NCI-H2107 treated with DMSO at 0.1 percent for 48 hours (cell line): ENCODE results near the gene NPIPA7.
"Not testable (repeated sequence)": the region's sequence is repeated elsewhere in the genome, so short reads cannot be mapped to it uniquely, and the experiment has no call there.

Experiments
- DNase-seq: peaks from one replicate; lab custom pipeline; 2025; ENCODE audit not compliant: unreplicated experiment; lab: John Stamatoyannopoulos, UW

Gene NPIPA7

GRCh38 chr16:16417914-16418544 is 39.1 kb downstream of the NPIPA7 start:
- not testable (repeated sequence) for DNase-seq

- DNase-seq: not testable (repeated sequence)
These were observed 41.6 kb downstream of the NPIPA7 start for GRCh38 chr16:16420515-16420914.

DNA sequence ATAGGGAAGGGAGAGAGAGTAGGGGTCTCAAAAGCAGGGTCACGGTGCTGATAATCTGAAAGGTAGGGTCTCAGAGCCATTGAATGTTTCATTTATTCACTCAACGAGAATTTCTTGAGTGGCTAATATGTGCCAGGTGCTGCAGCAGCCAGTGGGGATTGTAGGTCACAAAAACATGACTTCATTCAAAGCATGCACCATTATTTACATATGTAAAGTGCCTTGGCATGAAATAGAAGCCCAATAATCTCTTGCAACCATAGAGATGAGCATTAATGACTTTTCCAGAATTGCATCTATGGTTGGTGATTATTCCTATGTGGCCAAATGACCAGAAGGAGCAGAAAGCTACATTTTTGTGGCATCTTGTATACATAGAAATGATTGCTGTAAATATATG is 46.2 kb downstream of the NPIPA7 start:
- not testable (repeated sequence) for DNase-seq

DNA sequence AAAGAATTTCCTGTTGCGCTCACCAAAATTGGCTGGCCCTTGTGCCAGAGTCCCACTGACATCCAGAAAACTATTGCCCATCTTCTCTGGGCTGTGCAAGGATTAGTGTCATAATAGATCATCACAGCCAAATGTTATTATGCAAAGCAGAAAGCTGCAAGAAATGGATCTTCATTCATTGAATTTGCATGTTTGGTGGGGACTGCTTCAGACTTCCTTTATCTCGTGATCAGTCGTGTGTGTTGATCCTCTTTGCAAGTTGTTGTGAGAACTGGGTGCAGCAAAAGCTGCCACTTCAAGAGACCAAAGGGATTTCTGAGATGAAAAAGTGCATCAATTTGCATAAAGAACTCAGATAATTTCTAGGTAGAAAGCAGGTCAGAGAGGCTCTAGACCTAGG is 52.2 kb downstream of the NPIPA7 start:
- DNase-seq: not testable (repeated sequence)

DNA sequence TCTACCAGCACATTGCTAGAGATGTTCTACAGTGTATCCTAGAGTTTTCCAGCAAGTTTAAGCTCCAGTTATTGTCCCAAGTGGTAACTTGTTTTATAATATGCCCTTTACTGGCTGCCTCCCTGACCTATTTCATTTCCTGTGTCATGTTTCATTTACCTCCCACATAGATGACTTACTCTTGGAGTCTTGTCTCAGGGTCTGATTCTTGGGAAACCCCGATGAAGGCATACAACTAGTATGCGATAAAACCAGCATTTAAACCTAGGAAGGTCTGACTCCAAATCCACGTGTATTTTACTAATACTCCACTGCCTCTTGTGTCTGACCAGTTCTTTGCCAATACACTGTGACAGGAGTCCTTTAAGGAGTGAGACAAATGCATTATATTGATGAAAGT is 55.8 kb downstream of the NPIPA7 start:
- DNase-seq: not testable (repeated sequence)

DNA sequence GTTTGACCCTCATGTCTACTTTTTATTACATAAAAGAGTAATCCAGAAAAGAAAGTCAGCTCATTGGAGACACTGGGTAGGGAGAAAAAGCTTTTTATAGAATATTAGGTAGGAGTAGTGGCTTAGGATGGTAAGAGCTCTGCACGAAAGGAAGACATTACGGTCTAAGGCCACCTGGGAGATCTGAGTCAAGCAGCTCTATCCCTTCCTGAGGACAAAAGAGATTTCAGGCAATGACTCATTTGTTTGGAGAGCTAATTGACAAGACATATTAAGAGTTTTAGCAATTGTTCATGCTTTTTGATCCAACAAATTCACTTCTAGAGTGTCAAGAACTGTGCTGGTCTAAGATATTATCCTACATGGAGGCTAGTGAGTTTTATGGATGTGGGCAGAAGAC is 62.5 kb downstream of the NPIPA7 start:
- DNase-seq: not testable (repeated sequence)
